Amniotic epithelial cell (primary cell): Measurements from ENCODE around the gene NT5C3B.

Experiments
- DNase-seq: peaks from one replicate; pipeline ENCODE4 v3.0.0-alpha.2; 2010; ENCODE audit warnings: low read depth

The NT5C3B gene

GRCh38 chr17:41810659-41811548 is 25.1 kb downstream of the NT5C3B start:
- no peak for DNase-seq

- DNase-seq, result no peak
These were observed 29.2 kb downstream of the NT5C3B start for GRCh38 chr17:41806685-41807445.

- DNase-seq, result no peak
These were observed 32.7 kb downstream of the NT5C3B start for GRCh38 chr17:41803049-41804020.

GRCh38 chr17:41801374-41802271 is 34.4 kb downstream of the NT5C3B start:
- DNase-seq, result peak; percentile 63

- peak; percentile 68 for DNase-seq
These were observed 35.2 kb downstream of the NT5C3B start for GRCh38 chr17:41800601-41801373.

- DNase-seq, result no peak
These were observed 36.7 kb downstream of the NT5C3B start for GRCh38 chr17:41799366-41799765.

GRCh38 chr17:41797377-41797776 is 38.7 kb downstream of the NT5C3B start:
- no peak for DNase-seq

GRCh38 chr17:41796121-41796895 is 39.7 kb downstream of the NT5C3B start:
- peak; percentile 63 for DNase-seq

- DNase-seq, result no peak
These were observed 41.5 kb downstream of the NT5C3B start for GRCh38 chr17:41794540-41794975.

- no peak for DNase-seq
These were observed 42.1 kb downstream of the NT5C3B start for GRCh38 chr17:41793784-41794539.

GRCh38 chr17:41792845-41793783 is 42.9 kb downstream of the NT5C3B start:
- DNase-seq, result peak; percentile 92

GRCh38 chr17:41787021-41787418 is 49.0 kb downstream of the NT5C3B start:
- no peak for DNase-seq

- DNase-seq, result peak; percentile 99
These were observed 49.6 kb downstream of the NT5C3B start, which contains the start of gene JUP for GRCh38 chr17:41786227-41787020. Gene JUP, minus strand, starts transcription at chr17:41786711. Its CDS starts 14,857 bp downstream, at chr17:41771854.

- DNase-seq, result no peak
These were observed 50.2 kb downstream of the NT5C3B start for GRCh38 chr17:41785859-41786226.

- DNase-seq, result no peak
These were observed 50.8 kb downstream of the NT5C3B start for GRCh38 chr17:41785091-41785858.
